NCI-H1694 (cell line): ENCODE measurements around the gene SPACDR.
A peak's percentile ranks its signal among the peaks of the same experiment; 100 is the strongest.

Experiments
- DNase-seq: peaks from one replicate; lab custom pipeline; 2025; lab: John Stamatoyannopoulos, UW

SPACDR gene

DNA sequence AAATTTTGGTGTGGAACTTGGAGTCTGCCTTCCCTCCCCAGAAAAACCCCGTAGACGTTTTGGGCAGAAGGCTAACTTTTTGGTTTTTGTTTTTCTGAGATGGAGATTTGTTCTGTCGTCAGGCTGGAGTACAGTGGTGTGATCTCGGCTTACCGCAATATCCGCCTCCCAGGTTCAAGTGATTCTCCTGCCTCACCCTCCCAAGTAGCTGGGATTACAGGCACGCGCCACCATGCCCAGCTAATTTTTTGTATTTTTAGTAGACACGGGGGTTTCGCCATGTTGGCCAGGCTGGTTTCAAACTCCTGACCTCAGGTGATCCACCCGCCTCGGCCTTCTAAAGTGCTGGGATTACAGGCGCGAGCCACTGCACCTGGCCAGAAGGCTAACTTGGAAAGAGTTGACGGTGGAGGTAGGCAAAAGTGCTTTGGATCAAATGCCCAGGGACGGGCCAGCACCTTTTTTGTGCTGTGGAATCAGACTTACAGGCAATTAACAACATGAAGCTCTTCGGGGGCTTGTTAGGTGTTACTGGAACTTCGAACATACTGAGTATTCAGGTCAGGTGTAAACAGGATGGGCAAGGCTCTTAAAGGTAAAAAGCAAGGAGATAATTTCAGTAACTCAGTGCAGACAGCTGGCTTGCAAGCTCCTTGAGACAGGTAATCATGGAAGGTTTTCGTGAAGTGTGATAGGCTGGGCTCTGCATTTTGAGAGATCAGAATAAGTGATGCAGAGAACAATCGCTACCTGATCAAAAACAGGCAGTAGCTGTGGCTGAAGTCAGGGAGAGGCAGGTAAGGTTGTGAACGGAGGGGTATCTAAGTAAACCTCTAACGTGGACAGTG lies 29.5 kb downstream of the SPACDR start:
- no peak for DNase-seq

DNA sequence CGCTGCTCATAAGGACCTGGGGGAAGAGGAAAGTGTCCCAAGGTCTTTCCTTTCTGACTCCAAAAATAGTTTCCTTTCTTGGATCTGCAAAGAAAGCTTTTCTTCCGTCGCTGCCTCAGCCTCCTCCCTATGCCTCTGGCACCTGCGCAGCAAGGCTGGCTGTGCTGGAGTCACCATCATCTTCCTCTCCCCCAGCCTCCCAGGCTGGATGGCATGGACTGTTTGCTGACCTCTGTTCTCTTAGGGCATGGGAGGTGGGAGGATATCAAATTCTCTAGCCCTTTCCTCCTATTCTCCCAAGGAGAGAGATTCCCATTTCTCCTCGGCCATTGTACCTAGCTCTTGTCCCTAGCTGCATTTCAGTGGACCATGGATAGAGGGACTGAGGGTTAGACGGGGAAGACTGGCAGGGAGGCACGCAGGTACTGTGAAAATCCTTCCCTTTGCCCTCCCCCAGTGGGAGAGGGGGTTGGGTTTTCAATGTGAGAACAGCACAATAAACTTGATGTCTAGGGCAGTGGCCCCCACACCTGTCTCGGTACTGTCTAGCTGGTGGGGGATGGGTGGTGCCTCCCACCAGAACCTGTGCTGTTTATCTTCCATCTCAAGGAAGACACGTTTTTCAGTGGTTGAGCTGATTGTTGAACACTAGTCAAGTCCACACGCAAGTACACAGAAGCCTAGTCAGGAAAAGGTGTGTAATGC lies 30.3 kb downstream of the SPACDR start:
- no peak for DNase-seq

DNA sequence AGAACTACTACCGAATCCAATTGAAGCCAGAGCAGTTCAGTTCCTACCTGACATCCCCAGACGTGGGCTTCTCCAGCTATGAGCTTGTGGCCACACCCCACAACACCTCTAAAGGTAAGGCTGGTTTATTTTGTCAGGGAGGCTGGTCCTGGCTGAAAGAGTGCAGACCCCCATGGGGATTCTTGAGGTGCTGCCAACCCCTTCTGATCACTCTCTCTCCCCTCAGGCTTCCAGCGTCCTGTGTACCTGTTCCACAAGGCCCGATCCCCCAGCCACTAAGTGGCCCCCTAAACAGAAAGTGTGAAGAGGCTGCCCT lies 30.8 kb downstream of the SPACDR start:
- no peak for DNase-seq

DNA sequence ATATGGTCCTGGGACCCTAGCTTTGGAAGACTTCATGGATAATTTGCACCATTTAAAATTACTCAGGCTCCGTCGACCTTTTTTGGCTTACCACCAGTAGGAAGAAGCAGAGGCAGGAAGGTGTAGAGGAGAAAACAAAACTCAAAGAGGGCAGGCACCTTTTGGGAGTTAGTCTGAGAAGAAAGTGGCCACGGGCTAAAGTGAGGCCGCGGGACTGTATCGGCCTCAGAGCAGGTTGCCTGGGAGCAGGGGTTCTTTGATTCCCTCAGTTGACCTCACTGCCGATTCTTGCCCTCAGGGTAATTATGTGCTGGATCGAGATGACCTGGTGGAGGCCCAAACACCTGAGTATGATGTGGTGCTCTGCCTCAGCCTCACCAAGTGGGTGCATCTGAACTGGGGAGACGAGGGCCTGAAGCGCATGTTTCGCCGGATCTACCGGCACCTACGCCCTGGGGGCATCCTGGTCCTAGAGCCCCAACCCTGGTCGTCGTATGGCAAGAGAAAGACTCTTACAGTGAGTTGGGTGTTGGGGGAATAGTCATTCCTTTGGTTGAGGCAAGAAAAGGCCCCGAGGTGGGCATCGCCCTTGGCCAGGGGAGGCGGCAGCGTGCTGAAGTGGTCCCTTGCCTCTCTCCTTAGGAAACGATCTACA lies 31.3 kb downstream of the SPACDR start:
- no peak for DNase-seq

DNA sequence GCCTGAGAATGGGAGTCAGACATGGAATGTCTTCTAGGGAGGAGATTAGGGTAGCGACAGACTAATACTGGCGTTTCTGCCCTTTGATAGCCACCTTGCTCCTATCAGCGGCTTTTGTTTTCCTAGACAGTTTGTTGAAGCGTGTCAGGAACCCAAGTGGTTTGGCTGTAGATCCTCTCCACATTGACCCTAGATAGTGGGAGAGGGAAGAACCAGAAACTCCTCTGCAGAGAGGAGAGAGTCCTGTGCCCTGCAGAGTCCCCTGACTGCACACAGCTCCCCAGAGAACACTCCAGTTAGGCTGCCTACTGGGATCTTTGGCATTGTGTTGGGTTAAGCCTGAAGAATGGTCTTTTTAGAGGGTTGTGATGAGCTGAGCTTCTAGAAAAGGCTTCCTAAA lies 32.0 kb downstream of the SPACDR start:
- no peak for DNase-seq

DNA sequence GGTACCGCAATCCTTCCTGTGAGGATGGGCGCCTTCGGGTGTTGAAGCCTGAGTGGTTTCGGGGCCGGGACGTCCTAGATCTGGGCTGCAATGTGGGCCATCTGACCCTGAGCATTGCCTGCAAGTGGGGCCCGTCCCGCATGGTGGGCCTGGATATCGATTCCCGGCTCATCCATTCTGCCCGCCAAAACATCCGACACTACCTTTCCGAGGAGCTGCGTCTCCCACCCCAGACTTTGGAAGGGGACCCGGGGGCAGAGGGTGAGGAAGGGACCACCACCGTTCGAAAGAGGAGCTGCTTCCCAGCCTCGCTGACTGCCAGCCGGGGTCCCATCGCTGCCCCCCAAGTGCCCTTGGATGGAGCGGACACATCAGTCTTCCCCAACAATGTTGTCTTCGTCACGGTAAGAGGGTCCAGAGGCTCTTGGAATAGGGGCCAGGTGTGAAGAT lies 32.7 kb downstream of the SPACDR start:
- DNase-seq = no peak

DNA sequence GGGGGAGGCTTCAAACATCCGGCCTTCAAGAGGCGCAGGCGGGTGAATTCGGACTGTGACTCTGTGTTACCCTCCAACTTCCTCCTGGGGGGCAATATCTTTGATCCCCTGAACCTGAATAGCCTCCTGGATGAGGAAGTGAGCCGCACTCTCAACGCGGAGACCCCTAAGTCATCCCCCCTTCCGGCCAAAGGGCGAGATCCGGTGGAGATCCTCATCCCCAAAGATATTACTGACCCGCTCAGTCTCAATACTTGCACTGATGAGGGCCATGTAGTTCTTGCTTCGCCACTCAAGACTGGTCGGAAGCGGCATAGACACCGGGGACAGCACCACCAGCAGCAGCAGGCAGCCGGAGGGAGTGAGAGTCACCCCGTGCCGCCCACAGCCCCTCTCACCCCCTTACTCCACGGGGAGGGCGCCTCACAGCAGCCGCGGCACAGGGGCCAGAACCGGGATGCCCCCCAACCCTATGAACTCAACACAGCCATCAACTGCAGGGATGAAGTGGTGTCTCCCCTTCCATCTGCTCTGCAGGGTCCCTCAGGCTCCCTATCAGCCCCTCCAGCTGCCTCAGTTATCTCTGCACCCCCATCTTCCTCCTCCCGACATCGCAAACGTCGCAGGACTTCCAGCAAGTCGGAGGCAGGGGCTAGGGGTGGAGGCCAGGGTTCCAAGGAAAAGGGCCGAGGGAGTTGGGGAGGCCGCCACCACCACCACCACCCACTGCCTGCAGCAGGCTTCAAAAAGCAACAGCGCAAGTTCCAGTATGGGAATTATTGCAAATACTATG lies 33.4 kb downstream of the SPACDR start:
- DNase-seq = no peak

DNA sequence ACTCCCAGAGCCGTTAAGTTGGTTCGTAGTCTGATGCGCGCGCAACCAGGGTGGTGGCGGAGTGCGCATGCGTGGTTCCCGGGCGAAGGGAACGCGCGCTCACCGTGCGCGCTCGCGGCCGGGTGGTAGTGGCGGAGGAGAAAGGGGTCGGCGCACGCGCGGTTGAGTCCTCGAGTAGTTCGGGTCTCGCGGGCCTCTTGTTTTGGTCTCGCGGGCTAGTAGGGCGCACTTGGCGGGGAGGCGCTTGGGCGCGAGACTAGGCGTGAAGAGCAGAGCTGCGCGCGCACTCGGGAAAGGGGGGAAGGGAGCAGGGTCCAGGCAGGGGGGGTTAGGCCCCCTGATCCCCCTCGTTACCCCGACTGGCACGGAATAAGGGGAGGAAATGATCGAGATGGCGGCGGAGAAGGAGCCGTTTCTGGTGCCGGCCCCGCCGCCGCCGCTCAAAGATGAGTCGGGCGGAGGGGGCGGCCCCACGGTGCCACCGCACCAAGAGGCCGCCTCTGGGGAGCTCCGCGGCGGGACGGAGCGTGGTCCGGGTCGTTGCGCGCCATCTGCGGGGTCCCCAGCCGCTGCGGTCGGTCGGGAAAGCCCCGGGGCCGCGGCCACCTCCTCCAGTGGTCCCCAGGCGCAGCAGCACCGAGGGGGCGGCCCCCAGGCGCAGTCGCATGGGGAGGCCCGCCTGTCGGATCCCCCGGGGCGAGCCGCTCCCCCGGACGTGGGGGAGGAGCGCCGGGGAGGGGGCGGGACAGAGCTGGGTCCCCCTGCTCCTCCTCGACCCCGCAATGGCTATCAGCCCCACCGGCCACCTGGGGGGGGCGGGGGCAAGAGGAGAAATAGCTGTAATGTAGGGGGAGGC lies 34.2 kb downstream of the SPACDR start, which contains the start of gene MEPCE:
Gene MEPCE, plus strand, starts transcription at position 195 of the 856 bp plus-strand sequence. Its CDS starts 188 bp downstream, at position 383.
- peak; percentile 94 for DNase-seq

DNA sequence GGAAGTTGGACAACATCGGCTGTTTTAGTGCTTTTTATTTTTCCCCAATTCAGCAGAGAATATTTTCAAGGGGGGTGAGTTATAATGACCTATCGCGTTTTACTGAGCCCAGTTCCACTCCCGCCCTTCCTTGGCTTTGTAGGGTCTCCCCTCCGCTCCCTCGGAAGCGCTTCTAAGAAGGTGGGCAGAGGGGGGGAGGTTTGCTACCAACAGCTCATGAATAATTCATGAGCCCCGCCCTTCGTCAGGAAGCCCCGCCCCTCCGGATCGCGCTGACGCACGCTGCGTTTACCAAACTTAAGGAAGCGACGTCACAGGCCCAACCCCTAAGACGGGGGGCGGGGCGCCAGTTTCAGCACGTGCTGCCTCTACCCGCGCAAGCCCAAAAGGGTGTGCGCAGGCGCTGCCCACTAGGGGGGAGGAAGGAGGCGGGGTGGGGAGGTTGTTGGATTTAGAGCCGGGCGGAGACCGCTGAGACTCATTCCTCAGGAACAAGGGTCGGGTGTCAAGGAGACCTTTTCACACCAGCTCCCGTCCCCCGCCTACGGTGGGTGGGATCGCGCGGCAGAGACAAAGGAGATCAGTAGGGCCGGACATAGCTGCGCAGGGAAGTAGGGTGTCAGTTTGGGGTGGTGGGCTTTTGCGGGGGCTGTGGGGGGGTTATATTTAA lies 35.0 kb downstream of the SPACDR start:
- peak; percentile 99 for DNase-seq

DNA sequence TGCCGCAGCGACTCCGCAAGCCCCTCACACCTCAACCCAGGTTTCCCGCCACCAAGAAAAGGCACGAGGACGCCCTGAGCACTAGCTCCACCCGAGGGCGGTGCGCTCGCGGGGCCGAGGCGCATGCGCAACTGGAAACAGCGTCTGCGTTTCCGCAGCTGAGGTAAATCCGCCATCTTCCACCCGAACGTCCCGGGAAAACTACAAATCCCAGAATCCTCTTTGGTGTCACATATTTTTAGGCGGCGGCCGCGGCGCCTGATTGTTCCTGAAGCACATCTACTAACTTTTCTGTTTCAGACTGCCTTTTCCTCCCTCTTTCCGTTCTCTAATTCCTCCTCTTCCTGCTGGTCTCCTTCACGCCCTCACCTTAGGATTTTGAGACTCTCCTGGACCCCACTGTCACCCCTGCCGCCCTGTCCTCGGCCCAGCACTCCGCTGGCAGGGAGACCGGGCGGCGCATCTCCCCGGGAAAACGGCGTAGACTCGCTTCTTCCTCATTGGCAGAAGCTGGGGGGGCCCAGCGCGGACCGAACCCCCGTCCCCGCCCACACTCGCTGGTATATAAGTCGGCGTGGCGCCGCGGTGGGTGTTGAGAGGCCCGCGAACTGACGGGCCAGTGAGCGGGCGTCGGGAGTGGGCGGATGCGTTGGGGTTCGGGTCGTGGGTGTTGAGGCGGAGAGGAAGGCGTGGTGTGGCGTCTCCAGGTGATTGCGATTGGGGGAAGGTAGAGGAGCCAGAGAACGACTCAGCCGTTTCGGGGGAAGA lies 35.7 kb downstream of the SPACDR start, which contains the start of gene ZCWPW1:
Gene ZCWPW1, minus strand, starts transcription at position 505 of the 768 bp plus-strand sequence. CDS start 8,054 bp downstream, outside the sequence.
- DNase-seq = peak; percentile 92

DNA sequence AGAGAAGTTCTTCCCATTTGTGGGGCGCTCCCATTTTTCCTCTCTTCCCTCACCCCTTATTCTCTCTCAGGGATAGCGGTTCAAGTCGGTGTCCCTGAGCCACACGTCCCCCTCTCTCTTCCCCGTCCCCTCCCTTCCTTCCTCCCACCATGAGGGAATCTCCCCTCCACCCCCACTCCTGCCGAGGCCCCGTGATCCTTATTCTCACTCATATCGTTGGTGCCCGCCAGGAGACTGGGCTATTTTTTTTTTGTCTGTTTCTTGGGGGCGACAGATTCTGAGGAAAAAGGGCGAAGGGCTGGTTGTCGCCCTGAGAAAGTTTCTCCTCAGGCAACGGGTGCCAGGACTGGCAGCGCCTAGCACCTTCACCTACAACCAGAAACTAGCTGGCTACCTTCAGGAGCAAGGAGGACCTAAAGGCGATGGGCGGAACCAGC lies 36.3 kb downstream of the SPACDR start:
- DNase-seq = no peak

DNA sequence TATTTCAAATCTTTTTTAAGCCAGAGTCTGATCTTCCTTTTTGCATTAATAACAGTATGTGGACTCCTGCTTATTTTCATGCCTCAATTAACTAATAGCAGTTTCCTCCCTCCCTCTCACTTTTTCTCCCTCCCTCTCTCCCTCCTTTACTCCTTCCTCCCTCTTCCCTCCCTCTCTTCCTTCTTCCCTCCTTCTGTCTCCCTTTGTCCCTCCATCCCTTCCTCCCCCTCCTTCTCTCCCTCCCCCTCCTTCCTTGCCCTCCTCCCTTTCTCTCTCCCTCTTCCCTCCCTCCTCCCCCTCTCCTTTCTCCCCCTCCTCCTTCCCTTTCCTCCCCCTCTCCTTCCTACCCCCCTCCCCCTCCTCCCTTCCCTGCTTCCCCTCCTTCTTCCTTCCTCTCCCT lies 37.5 kb downstream of the SPACDR start:
- DNase-seq = no peak

DNA sequence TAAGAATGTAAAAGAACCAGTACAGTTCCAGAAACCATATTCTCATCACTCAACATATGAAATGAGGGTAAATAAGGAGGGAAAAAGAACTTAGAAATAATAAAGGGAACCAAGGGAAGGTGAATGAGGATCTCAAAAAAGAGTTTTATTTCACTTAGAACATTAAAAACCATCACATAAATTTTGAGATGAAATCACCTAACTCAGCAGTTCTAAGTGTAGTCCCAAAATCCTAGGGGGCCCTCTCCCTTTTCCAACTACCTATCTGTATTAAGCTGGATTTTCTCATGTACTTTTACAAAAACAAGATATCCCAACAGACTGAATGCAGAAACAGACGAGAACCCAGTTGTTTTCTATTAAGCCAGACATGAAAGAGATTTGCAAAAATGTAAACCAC lies 38.7 kb downstream of the SPACDR start:
- DNase-seq = no peak

DNA sequence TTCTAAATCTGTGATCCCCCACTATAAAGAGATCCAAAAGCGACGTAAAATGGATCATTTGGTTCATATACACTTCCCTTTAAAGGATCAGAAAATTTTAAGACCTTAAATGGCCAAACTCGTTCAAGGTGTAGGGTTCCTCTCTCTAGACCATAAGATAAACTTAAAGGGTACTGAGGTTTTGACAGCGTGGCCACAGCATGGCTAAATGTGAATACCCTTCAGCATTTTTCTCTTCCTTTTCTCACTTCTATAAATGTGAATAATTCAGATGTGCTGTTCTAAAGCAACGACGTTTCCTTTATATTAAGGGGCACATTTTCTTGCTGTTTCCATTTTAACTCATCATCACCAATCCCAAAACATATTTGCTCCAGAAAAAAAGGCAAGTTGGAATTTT lies 40.7 kb downstream of the SPACDR start:
- DNase-seq = no peak

DNA sequence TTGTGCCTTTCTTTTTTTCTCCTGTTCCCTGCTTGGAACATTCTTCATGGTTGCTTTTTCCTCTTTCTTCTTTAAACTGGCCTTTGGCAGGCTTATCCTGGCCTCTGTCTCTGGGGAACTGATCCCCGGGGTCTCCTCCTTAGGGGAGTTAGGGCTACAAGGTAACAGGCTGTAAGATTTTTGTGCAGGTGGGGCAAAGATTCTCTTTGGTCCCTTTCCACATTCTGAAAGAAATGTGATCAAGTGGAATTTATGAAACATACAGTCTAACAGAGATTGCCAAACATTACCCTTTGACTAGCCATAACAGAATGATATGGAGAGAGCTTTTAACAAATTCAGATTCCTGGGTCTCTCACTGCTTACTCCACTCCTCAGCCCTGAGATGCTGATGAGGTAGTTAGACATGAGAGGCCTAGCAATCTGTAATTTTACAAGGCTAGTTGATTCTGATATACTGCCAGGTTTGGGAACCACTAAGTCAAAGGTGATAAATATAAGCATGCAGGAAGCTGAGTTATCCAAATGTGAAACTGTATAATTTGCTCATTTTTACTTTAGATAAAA lies 44.3 kb downstream of the SPACDR start:
- no peak for DNase-seq

DNA sequence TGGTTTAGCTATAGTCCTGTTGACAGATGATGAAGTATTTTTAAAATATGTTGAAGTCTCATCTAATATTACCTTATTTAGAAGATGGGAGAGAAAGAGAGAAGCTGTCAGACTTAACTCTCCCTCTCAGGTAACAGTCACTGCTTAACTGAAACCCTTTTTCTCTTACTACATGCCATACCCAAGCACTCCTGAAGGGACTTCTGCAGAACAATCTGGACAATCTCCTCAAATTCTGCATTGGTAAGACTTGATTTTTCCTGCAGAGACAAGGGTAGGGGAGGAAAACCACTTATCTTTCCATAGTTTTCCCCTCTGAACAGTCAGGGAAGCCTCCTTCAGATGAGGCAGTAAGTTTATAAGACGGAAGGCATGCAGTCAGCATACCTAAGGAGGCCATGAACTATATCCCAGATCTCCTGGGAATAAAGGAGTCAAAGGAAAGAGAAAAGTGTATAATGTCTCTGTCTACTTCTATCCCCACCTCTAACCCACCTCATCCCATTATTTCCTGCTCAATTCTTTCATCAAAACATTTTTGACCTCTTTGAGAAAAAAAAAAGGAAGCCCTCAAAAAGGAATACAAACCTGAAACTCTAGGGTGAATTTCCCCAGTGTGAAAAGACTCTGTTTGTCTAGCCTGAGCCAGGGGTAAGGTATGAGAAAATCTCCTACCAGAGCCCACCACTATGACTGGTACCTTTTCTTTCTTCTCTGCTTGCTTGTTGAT lies 45.0 kb downstream of the SPACDR start:
- DNase-seq = no peak

DNA sequence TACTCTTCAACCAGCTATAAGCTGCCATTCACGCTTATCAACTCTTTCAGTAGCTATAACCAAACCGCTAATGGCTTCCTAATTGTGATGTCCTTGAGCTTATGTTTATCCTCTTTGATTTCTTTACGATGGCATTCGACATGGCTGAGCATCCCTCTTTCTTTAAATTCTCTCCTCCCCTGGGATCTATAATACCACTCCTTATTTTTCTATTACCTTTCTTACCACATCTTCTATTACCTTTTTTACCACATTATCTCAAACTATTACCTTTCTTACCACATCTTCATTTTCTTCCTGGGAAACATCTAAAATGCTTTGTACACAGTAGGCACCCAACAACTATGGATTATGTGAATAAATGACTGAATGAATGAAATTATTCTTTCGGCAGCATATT lies 48.6 kb downstream of the SPACDR start:
- no peak for DNase-seq

DNA sequence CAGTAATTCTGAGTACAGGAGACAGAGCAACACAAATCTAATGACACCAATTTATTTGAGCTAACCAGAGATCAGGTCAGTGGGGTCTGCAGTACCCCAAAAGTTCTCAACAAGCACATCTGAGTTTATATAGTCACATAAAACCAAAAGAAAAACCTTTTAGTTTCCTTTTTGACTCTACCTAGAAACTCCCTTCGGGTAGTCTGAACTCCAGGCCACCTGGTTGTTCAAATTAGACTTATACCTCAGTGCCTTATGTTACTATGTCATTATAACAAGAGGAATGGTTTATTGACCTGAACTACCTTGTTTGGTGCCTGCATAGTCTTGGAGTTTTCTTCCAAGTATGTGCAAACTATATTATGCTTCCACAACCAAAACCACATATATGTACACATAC lies 50.2 kb downstream of the SPACDR start:
- DNase-seq = no peak

DNA sequence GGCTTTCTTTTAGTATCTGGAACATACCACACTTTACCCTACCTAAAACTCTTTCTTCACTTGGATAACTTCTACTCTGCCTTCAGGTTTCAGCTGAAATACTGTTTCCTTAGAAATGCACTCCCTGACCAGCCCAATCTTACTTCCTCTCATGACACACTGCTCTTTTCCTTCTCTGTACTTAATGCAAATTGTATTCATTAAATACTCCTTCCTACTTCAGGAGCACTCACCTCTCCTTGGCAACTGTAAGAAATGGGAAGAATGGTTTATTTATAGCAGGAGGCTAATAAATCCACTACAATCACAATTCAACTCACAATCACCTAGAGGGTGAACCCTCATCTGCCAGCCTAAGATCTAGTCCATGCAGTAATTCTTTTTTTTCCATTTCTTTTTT lies 50.7 kb downstream of the SPACDR start:
- no peak for DNase-seq
